ENCODE results near the gene IGSF3. TPM values are rescaled to one million over a fixed set of nuclear protein-coding genes. Genes with fewer than 3 reads are reported as not detected.
A peak's percentile ranks its signal among the peaks of the same experiment; 100 is the strongest.

IGSF3 gene
- total and polyA plus RNA-seq, 2 of the 13 experiments (the other 11 are each of a cell fraction or from before 2014, with no cell fraction given): 0.11 to 0.16 TPM

DNA sequence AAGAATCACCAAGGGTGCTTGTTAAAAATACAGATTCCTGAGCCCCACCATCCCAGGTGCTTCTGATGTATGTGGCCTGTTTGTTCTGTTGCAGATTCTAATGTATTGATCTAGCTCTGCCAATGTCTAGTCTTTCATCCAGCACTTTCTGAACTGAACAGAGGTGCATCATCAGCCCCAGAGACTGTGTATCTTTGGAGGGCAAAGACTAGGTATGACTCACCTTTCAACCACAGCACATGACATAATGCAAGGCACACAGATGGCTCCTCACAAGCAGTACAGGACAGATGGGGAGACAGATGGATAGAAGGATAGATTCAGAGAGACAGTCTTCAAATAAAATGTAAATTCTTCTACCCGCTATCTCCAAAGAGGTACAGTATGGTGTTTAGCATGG lies 129.0 kb downstream of the IGSF3 start (continued):
- TF ChIP-seq CENPX (CRISPR knock-in tag; IDR thresholded peaks at IDR 0.05) (no peak), HOXA3 (CRISPR knock-in tag; IDR thresholded peaks at IDR 0.05) (peak; percentile 28; the same call in 1 of the 2 replicates), IRF2 (CRISPR knock-in tag; IDR thresholded peaks at IDR 0.05) (0 out of 2 replicates have a peak, but pooled peaks have one; percentile 15), ZNF230 (CRISPR knock-in tag; IDR thresholded peaks at IDR 0.05) (no peak), MED1 (CRISPR knock-in tag; IDR thresholded peaks at IDR 0.05) (peak; percentile 48), HNRNPK (IDR thresholded peaks at IDR 0.05; ENCODE audit: low read depth, low read length, poor library complexity, severe bottlenecking) (no peak), ZKSCAN8 (CRISPR knock-in tag; IDR thresholded peaks at IDR 0.05; ENCODE audit: borderline replicate concordance) (no peak), EEA1 (CRISPR knock-in tag; IDR thresholded peaks at IDR 0.05; ENCODE audit: borderline replicate concordance) (no peak), FOSL1 (CRISPR knock-in tag; IDR thresholded peaks at IDR 0.05; ENCODE audit: borderline replicate concordance) (peak; percentile 86), SIN3A (IDR thresholded peaks at IDR 0.05; ENCODE audit: borderline replicate concordance, low read depth, low read length) (no peak), ZNF260 (CRISPR knock-in tag; IDR thresholded peaks at IDR 0.05; ENCODE audit: borderline replicate concordance, low read depth) (no peak), MEIS2 (CRISPR knock-in tag; IDR thresholded peaks at IDR 0.05) (no peak), SCMH1 (CRISPR knock-in tag; IDR thresholded peaks at IDR 0.05; ENCODE audit: borderline replicate concordance) (no peak), EP300 (IDR thresholded peaks at IDR 0.05; ENCODE audit: low read depth in 2 of 2, low read length in 2 of 2) (peak in 1 of 2 experiments; percentile 58; a peak in 2 of 4 replicates), EP300 (CRISPR knock-in tag; IDR thresholded peaks at IDR 0.05; ENCODE audit: borderline replicate concordance) (peak; percentile 28; the same call in 1 of the 2 replicates), CEBPG (CRISPR knock-in tag; IDR thresholded peaks at IDR 0.05) (0 out of 2 replicates have a peak, but pooled peaks have one; percentile 47), POLR2A (IDR thresholded peaks at IDR 0.05; ENCODE audit: insufficient read depth in 1 of 2, low read depth in 2 of 2, low read length in 2 of 2) (no peak)
- TF ChIP-seq, protein P1, sequence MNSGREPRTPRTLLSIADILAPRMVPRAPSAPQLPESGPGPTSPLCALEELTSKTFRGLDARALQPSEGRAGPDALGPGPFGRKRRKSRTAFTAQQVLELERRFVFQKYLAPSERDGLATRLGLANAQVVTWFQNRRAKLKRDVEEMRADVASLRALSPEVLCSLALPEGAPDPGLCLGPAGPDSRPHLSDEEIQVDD (CRISPR knock-in tag; IDR thresholded peaks at IDR 0.05; ENCODE audit: borderline replicate concordance): no peak
- TF ChIP-seq, protein P2, sequence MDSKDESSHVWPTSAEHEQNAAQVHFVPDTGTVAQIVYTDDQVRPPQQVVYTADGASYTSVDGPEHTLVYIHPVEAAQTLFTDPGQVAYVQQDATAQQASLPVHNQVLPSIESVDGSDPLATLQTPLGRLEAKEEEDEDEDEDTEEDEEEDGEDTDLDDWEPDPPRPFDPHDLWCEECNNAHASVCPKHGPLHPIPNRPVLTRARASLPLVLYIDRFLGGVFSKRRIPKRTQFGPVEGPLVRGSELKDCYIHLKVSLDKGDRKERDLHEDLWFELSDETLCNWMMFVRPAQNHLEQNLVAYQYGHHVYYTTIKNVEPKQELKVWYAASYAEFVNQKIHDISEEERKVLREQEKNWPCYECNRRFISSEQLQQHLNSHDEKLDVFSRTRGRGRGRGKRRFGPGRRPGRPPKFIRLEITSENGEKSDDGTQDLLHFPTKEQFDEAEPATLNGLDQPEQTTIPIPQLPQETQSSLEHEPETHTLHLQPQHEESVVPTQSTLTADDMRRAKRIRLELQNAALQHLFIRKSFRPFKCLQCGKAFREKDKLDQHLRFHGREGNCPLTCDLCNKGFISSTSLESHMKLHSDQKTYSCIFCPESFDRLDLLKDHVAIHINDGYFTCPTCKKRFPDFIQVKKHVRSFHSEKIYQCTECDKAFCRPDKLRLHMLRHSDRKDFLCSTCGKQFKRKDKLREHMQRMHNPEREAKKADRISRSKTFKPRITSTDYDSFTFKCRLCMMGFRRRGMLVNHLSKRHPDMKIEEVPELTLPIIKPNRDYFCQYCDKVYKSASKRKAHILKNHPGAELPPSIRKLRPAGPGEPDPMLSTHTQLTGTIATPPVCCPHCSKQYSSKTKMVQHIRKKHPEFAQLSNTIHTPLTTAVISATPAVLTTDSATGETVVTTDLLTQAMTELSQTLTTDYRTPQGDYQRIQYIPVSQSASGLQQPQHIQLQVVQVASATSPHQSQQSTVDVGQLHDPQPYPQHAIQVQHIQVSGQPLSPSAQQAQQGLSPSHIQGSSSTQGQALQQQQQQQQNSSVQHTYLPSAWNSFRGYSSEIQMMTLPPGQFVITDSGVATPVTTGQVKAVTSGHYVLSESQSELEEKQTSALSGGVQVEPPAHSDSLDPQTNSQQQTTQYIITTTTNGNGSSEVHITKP (CRISPR knock-in tag; IDR thresholded peaks at IDR 0.05; ENCODE audit: low read depth): no peak
- TF ChIP-seq, protein P3, sequence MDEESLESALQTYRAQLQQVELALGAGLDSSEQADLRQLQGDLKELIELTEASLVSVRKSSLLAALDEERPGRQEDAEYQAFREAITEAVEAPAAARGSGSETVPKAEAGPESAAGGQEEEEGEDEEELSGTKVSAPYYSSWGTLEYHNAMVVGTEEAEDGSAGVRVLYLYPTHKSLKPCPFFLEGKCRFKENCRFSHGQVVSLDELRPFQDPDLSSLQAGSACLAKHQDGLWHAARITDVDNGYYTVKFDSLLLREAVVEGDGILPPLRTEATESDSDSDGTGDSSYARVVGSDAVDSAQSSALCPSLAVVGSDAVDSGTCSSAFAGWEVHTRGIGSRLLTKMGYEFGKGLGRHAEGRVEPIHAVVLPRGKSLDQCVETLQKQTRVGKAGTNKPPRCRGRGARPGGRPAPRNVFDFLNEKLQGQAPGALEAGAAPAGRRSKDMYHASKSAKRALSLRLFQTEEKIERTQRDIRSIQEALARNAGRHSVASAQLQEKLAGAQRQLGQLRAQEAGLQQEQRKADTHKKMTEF (CRISPR knock-in tag; IDR thresholded peaks at IDR 0.05): no peak
- TF ChIP-seq, protein P4, sequence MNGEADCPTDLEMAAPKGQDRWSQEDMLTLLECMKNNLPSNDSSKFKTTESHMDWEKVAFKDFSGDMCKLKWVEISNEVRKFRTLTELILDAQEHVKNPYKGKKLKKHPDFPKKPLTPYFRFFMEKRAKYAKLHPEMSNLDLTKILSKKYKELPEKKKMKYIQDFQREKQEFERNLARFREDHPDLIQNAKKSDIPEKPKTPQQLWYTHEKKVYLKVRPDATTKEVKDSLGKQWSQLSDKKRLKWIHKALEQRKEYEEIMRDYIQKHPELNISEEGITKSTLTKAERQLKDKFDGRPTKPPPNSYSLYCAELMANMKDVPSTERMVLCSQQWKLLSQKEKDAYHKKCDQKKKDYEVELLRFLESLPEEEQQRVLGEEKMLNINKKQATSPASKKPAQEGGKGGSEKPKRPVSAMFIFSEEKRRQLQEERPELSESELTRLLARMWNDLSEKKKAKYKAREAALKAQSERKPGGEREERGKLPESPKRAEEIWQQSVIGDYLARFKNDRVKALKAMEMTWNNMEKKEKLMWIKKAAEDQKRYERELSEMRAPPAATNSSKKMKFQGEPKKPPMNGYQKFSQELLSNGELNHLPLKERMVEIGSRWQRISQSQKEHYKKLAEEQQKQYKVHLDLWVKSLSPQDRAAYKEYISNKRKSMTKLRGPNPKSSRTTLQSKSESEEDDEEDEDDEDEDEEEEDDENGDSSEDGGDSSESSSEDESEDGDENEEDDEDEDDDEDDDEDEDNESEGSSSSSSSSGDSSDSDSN (CRISPR knock-in tag; IDR thresholded peaks at IDR 0.05): no peak
- TF ChIP-seq, protein P5, sequence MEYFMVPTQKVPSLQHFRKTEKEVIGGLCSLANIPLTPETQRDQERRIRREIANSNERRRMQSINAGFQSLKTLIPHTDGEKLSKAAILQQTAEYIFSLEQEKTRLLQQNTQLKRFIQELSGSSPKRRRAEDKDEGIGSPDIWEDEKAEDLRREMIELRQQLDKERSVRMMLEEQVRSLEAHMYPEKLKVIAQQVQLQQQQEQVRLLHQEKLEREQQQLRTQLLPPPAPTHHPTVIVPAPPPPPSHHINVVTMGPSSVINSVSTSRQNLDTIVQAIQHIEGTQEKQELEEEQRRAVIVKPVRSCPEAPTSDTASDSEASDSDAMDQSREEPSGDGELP (IDR thresholded peaks at IDR 0.05; ENCODE audit: borderline replicate concordance, low read depth): 0 out of 2 replicates have a peak, but pooled peaks have one; percentile 16
